ENCODE results near the gene ZNF467. TPM values are rescaled to one million over a fixed set of nuclear protein-coding genes. Genes with fewer than 3 reads are reported as not detected.

The ZNF467 gene
- total RNA-seq, 2 donors from 2014 or later, result 4.6 to 7.4 TPM

DNA sequence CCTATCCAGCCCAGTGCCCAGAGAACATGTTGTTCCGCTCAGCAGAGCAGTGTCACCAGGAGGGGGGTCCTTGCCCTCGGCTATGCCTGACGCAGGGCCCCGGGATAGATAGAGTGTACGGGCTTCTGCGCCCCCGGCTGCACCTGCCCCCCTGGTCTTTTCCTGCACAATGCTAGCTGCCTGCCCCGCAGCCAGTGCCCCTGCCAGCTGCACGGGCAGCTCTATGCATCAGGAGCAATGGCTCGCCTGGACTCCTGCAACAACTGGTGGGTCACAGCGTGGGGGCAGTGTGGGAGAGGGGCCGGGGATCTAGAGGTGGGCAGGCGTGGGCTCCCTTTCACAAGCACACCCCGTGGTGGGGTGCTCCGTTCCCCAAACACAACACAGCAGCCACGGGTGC is 33.3 kb upstream of the ZNF467 start:
- TF ChIP-seq, protein P1, sequence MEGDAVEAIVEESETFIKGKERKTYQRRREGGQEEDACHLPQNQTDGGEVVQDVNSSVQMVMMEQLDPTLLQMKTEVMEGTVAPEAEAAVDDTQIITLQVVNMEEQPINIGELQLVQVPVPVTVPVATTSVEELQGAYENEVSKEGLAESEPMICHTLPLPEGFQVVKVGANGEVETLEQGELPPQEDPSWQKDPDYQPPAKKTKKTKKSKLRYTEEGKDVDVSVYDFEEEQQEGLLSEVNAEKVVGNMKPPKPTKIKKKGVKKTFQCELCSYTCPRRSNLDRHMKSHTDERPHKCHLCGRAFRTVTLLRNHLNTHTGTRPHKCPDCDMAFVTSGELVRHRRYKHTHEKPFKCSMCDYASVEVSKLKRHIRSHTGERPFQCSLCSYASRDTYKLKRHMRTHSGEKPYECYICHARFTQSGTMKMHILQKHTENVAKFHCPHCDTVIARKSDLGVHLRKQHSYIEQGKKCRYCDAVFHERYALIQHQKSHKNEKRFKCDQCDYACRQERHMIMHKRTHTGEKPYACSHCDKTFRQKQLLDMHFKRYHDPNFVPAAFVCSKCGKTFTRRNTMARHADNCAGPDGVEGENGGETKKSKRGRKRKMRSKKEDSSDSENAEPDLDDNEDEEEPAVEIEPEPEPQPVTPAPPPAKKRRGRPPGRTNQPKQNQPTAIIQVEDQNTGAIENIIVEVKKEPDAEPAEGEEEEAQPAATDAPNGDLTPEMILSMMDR (IDR thresholded peaks at IDR 0.05), result no peak
- H3K4me3 ChIP-seq, result no peak overlapping the region
- ATAC-seq (ENCODE audit: insufficient number of reproducible peaks, low FRiP score, low read depth) (no peak), DNase-seq (ENCODE audit: low spot score) (no peak)
- no peak overlapping the region for H3K27ac ChIP-seq
- no peaks in the 10 kb centered on the region for H3K9me3 ChIP-seq
- no peaks in the 10 kb centered on the region for H3K36me3 ChIP-seq
- no peaks in the 10 kb centered on the region for H3K27me3 ChIP-seq (replicated peaks; ENCODE audit: insufficient read depth)
- H3K4me1 ChIP-seq (ENCODE audit: control insufficient read depth in 1 of 2, low read depth in 2 of 2), result no peaks in the 10 kb centered on the region

DNA sequence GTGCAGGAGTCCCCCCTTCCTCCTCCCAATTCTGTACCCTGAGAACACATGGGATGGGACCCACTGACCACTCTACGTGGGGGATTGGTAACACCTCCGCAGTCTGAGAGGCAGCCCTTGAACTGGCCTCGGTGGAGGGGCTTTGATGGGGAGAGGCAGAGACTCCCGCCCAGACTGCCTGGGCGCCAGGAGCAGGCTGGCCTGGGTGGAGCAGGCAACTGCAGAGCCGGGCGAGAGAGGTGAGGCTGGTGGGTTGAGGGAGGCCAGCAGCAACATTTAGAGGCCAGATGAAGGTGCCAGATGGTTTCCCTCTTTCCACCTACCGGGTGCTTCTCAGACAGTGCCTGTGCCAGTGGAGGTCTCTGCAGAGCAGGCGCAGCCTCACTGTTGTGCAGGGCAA is 30.7 kb upstream of the ZNF467 start:
- DNase-seq (ENCODE audit: low spot score), result no peak
- TF ChIP-seq, protein P1 (IDR thresholded peaks at IDR 0.05), result no peak
- ATAC-seq (ENCODE audit: insufficient number of reproducible peaks, low FRiP score, low read depth), result no peak

DNA sequence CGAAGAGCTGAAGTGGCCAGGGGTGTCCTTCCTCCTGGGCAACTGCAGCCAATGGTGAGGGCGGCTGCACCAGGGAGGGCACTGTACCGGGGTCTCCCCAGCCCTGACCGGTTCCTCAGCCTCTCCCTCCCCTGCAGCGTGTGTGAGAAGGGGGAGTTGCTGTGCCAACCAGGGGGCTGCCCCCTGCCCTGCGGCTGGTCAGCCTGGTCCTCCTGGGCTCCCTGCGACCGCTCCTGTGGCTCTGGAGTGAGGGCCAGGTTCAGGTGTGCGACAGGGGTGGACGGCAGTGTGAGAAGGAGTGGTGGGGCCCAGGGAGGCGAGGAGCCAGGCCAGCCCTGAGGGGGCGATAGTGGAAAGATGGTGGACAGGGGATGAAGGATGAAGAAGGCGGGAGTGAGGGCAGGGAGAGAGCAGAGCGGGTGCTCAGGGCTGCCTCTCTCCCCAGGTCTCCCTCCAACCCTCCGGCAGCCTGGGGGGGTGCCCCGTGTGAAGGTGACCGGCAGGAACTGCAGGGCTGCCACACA is 30.2 kb upstream of the ZNF467 start:
- no peaks in the 10 kb centered on the region for H3K9me3 ChIP-seq
- no peaks in the 10 kb centered on the region for H3K4me1 ChIP-seq (ENCODE audit: control insufficient read depth in 1 of 2, low read depth in 2 of 2)
- TF ChIP-seq, protein P1 (IDR thresholded peaks at IDR 0.05), result no peak
- DNase-seq (ENCODE audit: low spot score) (no peak), ATAC-seq (ENCODE audit: insufficient number of reproducible peaks, low FRiP score, low read depth) (no peak)
- H3K27ac ChIP-seq, result no peak overlapping the region
- H3K4me3 ChIP-seq, result no peak overlapping the region
- H3K36me3 ChIP-seq, result no peaks in the 10 kb centered on the region
- H3K27me3 ChIP-seq (replicated peaks; ENCODE audit: insufficient read depth), result no peaks in the 10 kb centered on the region

More for the DNA sequence above, 30.7 kb upstream of the ZNF467 start:
- H3K36me3 ChIP-seq, result no peaks in the 10 kb centered on the region
- no peak overlapping the region for H3K27ac ChIP-seq
- H3K27me3 ChIP-seq (replicated peaks; ENCODE audit: insufficient read depth), result no peaks in the 10 kb centered on the region
- no peak overlapping the region for H3K4me3 ChIP-seq
- no peaks in the 10 kb centered on the region for H3K4me1 ChIP-seq (ENCODE audit: control insufficient read depth in 1 of 2, low read depth in 2 of 2)
- no peaks in the 10 kb centered on the region for H3K9me3 ChIP-seq

DNA sequence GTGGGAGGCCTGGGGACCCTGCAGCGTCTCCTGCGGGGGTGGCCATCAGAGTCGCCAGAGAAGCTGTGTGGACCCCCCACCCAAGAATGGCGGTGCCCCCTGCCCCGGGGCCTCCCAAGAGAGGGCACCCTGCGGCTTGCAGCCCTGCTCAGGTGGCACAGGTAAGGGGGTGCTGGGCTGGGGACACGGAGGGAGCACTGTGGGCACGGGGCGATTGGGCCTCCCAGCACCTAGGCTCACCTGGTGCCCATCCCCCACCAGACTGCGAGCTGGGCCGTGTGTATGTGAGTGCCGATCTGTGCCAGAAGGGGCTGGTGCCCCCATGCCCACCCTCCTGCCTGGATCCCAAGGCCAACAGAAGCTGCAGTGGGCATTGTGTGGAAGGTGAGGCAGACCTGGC is 29.6 kb upstream of the ZNF467 start:
- no peak overlapping the region for H3K4me3 ChIP-seq
- H3K4me1 ChIP-seq (ENCODE audit: control insufficient read depth in 1 of 2, low read depth in 2 of 2), result no peaks in the 10 kb centered on the region
- TF ChIP-seq, protein P1 (IDR thresholded peaks at IDR 0.05), result no peak
- H3K36me3 ChIP-seq, result no peaks in the 10 kb centered on the region
- DNase-seq (ENCODE audit: low spot score) (no peak), ATAC-seq (ENCODE audit: insufficient number of reproducible peaks, low FRiP score, low read depth) (no peak)
- no peaks in the 10 kb centered on the region for H3K9me3 ChIP-seq
- H3K27me3 ChIP-seq (replicated peaks; ENCODE audit: insufficient read depth), result no peaks in the 10 kb centered on the region
- no peak overlapping the region for H3K27ac ChIP-seq

DNA sequence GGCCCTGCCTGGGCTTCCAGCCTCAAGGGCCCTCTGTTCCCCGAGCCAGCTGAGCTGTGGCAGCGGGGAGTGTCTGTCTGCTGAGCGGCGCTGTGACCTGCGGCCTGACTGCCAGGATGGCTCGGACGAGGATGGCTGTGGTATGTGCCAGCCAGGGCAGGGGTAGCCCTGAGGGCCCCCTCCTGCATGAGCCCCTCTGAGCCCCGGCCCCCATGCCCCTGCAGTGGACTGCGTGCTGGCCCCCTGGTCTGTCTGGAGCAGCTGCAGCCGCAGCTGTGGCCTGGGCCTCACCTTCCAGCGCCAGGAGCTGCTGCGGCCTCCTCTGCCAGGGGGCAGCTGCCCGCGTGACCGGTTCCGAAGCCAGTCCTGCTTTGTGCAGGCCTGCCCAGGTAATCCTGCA is 28.4 kb upstream of the ZNF467 start:
- H3K9me3 ChIP-seq, result no peaks in the 10 kb centered on the region
- no peak overlapping the region for H3K4me3 ChIP-seq
- TF ChIP-seq, protein P1 (IDR thresholded peaks at IDR 0.05), result no peak
- ATAC-seq (ENCODE audit: insufficient number of reproducible peaks, low FRiP score, low read depth), result no peak
- no peaks in the 10 kb centered on the region for H3K27me3 ChIP-seq (replicated peaks; ENCODE audit: insufficient read depth)
- no peaks in the 10 kb centered on the region for H3K36me3 ChIP-seq
- DNase-seq (ENCODE audit: low spot score), result no peak
- no peak overlapping the region for H3K27ac ChIP-seq
- no peaks in the 10 kb centered on the region for H3K4me1 ChIP-seq (ENCODE audit: control insufficient read depth in 1 of 2, low read depth in 2 of 2)
